Cardiac muscle cell (in vitro differentiated cells and primary cell): ENCODE data around the gene NT5C2. TPM values are rescaled to one million over a fixed set of nuclear protein-coding genes. Genes with fewer than 3 reads are reported as not detected.

ENCODE experiments used
- DNase-seq, 2 donors: peaks; one replicate each; pipeline versions ENCODE4 v3.0.0 to v3.0.0-alpha.2; 2010 to 2017; ENCODE audit warnings: low read depth in 1 of 2, low spot score in 1 of 2
- H3K27ac ChIP-seq: fragments of 200-600 bp; sonication (generic); 2 replicates; pipeline ENCODE4 v1.5.1; 2016
- H3K27me3 ChIP-seq: fragments of 200-600 bp; sonication (generic); 2 replicates; pipeline ENCODE4 v1.6.0; 2016; ENCODE audit warnings: control low read depth
- H3K36me3 ChIP-seq: fragments of 200-600 bp; sonication (generic); 2 replicates; pipeline ENCODE4 v1.5.1; 2016; ENCODE audit warnings: control low read depth
- H3K4me1 ChIP-seq: fragments of 200-600 bp; sonication (generic); 2 replicates; pipeline ENCODE4 v1.8.1; 2017; ENCODE audit warnings: low read depth, mild to moderate bottlenecking, mixed run types
- H3K4me3 ChIP-seq: fragments of 200-600 bp; sonication (generic); 2 replicates; pipeline ENCODE4 v1.5.1; 2016; ENCODE audit warnings: mild to moderate bottlenecking
- H3K9me3 ChIP-seq: fragments of 200-600 bp; sonication (generic); 2 replicates; pipeline ENCODE4 v1.5.1; 2017; ENCODE audit warnings: low read depth, mild to moderate bottlenecking, control low read depth
- CTCF ChIP-seq: IDR thresholded peaks from 2 replicates; pipeline ENCODE4 v1.5.1; 2012; ENCODE audit warnings: low read depth, mild to moderate bottlenecking, low read length
- polyA plus RNA-seq: library from polyadenylated mRNA; unstranded; fragments of >200 nt; fragmentation: Nextera tagmentation; extraction: Ambion mirVana; gene quantifications from 2 replicates; pipeline ENCODE4 v1.2.1, GENCODE V29; 2016
- total RNA-seq: library from RNA; depleted of rRNA; stranded (reverse); fragments of >200 nt; gene quantifications from 2 replicates; pipeline ENCODE4 v1.2.3, GENCODE V29; 2016

Gene NT5C2
- total and polyA plus RNA-seq, 2 experiments from 2014 or later: 51.1 to 84.0 TPM

DNA sequence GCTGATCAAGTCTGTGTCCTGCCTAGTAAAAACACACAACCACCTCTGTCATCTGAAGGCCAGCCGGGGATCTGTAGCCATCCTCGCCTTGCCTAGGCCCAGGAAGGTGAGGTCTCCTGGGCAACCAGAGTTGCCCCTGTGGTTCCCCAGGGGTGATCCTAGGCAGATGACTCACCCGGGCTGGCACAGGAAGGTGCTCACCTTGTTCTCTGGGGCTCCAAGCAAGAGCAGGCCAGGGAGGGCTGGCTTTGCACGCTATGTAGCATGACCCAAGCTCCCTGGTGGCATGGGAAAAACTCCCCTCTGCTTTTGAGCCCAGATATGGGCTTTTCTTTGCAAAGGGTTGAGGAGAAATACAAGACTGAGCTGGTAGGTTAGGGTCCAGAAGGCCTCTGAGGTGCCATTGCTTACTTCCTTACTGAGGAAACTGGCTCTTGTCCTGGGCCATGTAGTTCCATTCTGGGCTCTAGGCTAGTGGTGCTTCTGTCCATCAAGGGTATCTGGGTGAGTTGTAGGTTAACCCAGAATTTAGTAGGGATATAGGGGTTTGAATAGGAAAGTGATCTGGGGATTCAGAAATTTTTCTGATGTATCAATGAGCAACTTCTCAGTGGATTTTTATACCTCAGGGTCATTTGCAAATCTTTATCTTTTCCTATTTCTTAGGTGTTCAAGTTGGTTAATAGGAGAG is 112.0 kb downstream of the NT5C2 start:
- peaks cover 8% of the 10 kb centered on the region for H3K36me3 ChIP-seq
- no peak for DNase-seq
- TF ChIP-seq CTCF: no peak
- H3K27ac ChIP-seq: no peak overlapping the region
- H3K4me1 ChIP-seq: no peaks in the 10 kb centered on the region
- no peak overlapping the region for H3K4me3 ChIP-seq
- no peaks in the 10 kb centered on the region for H3K9me3 ChIP-seq
- no peaks in the 10 kb centered on the region for H3K27me3 ChIP-seq

GRCh38 chr10:103079946-103080345 is 113.1 kb downstream of the NT5C2 start:
- no peak overlapping the region for H3K27ac ChIP-seq
- no peaks in the 10 kb centered on the region for H3K9me3 ChIP-seq
- no peak for TF ChIP-seq CTCF
- H3K4me1 ChIP-seq: no peaks in the 10 kb centered on the region
- DNase-seq: no peak
- no peaks in the 10 kb centered on the region for H3K27me3 ChIP-seq
- H3K4me3 ChIP-seq: no peak overlapping the region
- peaks cover 3% of the 10 kb centered on the region for H3K36me3 ChIP-seq

DNA sequence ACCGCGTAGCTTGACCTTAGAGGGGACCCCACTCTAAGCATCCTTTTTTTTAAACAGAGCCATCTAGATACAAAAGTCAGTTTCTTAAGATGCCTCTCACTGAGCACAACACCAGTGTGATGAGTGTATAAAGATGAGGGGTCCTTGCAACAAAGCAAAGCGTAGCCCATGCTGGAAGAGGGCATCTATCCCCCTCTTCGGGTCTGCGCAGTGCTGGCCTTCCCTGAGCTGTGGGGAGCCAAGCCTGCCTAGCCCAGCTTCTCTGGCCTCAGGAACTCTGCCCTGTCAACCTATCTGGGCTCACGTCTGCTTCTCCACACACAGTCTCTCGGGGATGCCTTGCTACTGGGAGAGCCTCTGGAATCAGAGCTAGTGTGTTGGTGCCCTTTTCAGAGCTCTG is 114.0 kb downstream of the NT5C2 start:
- H3K4me1 ChIP-seq: no peaks in the 10 kb centered on the region
- H3K4me3 ChIP-seq: no peak overlapping the region
- H3K27ac ChIP-seq: no peak overlapping the region
- no peak for DNase-seq
- no peaks in the 10 kb centered on the region for H3K27me3 ChIP-seq
- no peak for TF ChIP-seq CTCF
- H3K36me3 ChIP-seq: peaks cover 3% of the 10 kb centered on the region
- H3K9me3 ChIP-seq: no peaks in the 10 kb centered on the region

DNA sequence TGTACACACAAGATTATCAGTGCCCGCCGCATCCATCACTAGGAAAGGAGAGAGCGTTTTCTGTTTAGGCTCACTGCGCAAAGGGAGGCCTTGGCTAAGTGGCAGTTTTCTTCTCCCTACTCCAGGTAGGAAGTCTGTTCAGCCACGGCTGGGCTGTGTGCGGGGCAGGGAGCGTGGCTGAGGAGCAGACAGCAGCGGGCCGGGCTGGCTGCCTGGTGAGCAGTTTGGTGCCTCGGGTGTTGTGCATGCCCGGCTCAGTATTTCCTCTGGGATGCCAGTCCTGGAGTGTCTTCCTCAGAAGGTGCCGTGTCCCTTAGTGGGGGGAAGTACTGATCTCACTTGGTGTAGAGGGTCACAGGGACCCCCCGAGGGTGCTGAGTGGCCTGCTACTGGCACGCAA is 114.4 kb downstream of the NT5C2 start:
- no peak overlapping the region for H3K4me3 ChIP-seq
- no peak for DNase-seq
- no peaks in the 10 kb centered on the region for H3K9me3 ChIP-seq
- no peak for TF ChIP-seq CTCF
- peaks cover 3% of the 10 kb centered on the region for H3K36me3 ChIP-seq
- no peaks in the 10 kb centered on the region for H3K4me1 ChIP-seq
- no peaks in the 10 kb centered on the region for H3K27me3 ChIP-seq
- no peak overlapping the region for H3K27ac ChIP-seq

- DNase-seq: no peak
- no peaks in the 10 kb centered on the region for H3K9me3 ChIP-seq
- no peaks in the 10 kb centered on the region for H3K4me1 ChIP-seq
- TF ChIP-seq CTCF: no peak
- H3K36me3 ChIP-seq: peaks cover 3% of the 10 kb centered on the region
- H3K27ac ChIP-seq: no peak overlapping the region
- no peaks in the 10 kb centered on the region for H3K27me3 ChIP-seq
- H3K4me3 ChIP-seq: no peak overlapping the region
These were observed 114.8 kb downstream of the NT5C2 start for GRCh38 chr10:103078309-103078615.
